ENCODE measurements around the gene TRIM33. TPM values are rescaled to one million over a fixed set of nuclear protein-coding genes. Genes with fewer than 3 reads are reported as not detected.

Gene TRIM33
- total and polyA plus RNA-seq, 2 of the 8 experiments (the other 6 are each of a cell fraction or from before 2014, with no cell fraction given) = 17.1 to 52.3 TPM

GRCh38 chr1:114468710-114469468 lies 42.1 kb downstream of the TRIM33 start:
- H2BK15ac ChIP-seq (ENCODE audit: low read length) = no peak overlapping the region
- ChIA-PET CTCF (ENCODE audit: partially characterized antibody) (interaction anchor here (1.2 to 1.4 kb wide), 2 partner anchors 9 to 34 kb away, joined by 3 to 4 read pairs; no protein-coding TSS in a partner anchor), POLR2A (ENCODE audit: partially characterized antibody) (interaction anchor here (0.7 to 1.4 kb wide), 2 partner anchors 41 to 43 kb away, joined by 3 to 4 read pairs; partner anchors contain the start of gene TRIM33)
- no peak overlapping the region for H2BK20ac ChIP-seq (ENCODE audit: low read length)
- H2AK5ac ChIP-seq (ENCODE audit: low read depth, low read length) = no peak overlapping the region
- no peak for TF ChIP-seq CTCF (IDR thresholded peaks at IDR 0.05; ENCODE audit: control extremely low read depth in 1 of 3, insufficient read depth in 1 of 3, low read depth in 1 of 3, low read length in 3 of 3)
- no peak overlapping the region for H2BK12ac ChIP-seq (ENCODE audit: low read depth, low read length)
- H2BK5ac ChIP-seq (ENCODE audit: low read depth, low read length) = no peak overlapping the region
- no peak overlapping the region for H3K27ac ChIP-seq (ENCODE audit: low read depth, low read length)
- no peak overlapping the region for H4K5ac ChIP-seq (ENCODE audit: insufficient read length, low read depth, low read length)
- H3K23me2 ChIP-seq (ENCODE audit: low read depth, low read length) = no peaks in the 10 kb centered on the region
- no peak overlapping the region for H3K14ac ChIP-seq (ENCODE audit: insufficient read length)
- 91% methylated on average over 6 of the region's 6 CpGs; no CpG with 5 or more reads in 1 of the 2 experiments for WGBS, 2 experiments (ENCODE audit: extremely low coverage in 1 of 2, insufficient coverage in 1 of 2, insufficient read length in 1 of 2, insufficient replicate concordance in 2 of 2, low coverage in 1 of 2, low lambda C conversion rate in 2 of 2, missing lambda C conversion rate in 1 of 2)
- no peak overlapping the region for H3K4me3 ChIP-seq (ENCODE audit: extremely low read depth in 1 of 4, insufficient read depth in 2 of 4, low read depth in 3 of 4, low read length in 4 of 4)
- H3K9ac ChIP-seq (replicated peaks in 1 of 4; ENCODE audit: extremely low read depth in 1 of 4, low read depth in 3 of 4, low read length in 3 of 4) = no peak overlapping the region
- no peak overlapping the region for H4K91ac ChIP-seq (replicated peaks; ENCODE audit: insufficient read length, low read length)
- no peak overlapping the region for H3K56ac ChIP-seq (replicated peaks; ENCODE audit: insufficient read length, low read depth, low read length)
- H3K27me3 ChIP-seq (replicated peaks in 1 of 4; ENCODE audit: control insufficient read depth in 3 of 4, extremely low read depth in 1 of 4, insufficient read depth in 3 of 4, low read length in 3 of 4) = no peaks in the 10 kb centered on the region
- DNase-seq (ENCODE audit: low read depth in 1 of 2, low spot score in 2 of 2) (no peak), FAIRE-seq (no peak)
- peaks cover 2 to 17% of the 10 kb centered on the region in 2 experiments for H4K20me1 ChIP-seq (replicated peaks in 1 of 2; ENCODE audit: control insufficient read depth in 1 of 2, insufficient read depth in 2 of 2, low read length in 2 of 2)
- no peak overlapping the region for H4K8ac ChIP-seq (ENCODE audit: extremely low read depth, insufficient read depth, low read length)
- H3K4me1 ChIP-seq (replicated peaks in 1 of 4; ENCODE audit: control insufficient read depth in 3 of 4, insufficient read depth in 4 of 4, low read length in 3 of 4) = peaks cover 0 to 12% (median 4%) of the 10 kb centered on the region in 4 experiments; a peak in 2 of 7 replicates
- no peaks in the 10 kb centered on the region for H3K36me3 ChIP-seq (ENCODE audit: control insufficient read depth in 2 of 4, insufficient read depth in 4 of 4, low read length in 3 of 4)
- H3K23ac ChIP-seq (ENCODE audit: insufficient read length) = no peak overlapping the region
- no peak overlapping the region for H3K4me2 ChIP-seq (ENCODE audit: insufficient read depth in 1 of 2, low read depth in 2 of 2, low read length in 2 of 2)
- H3K4ac ChIP-seq (replicated peaks; ENCODE audit: insufficient read length, low read depth, low read length) = no peak overlapping the region
- no peaks in the 10 kb centered on the region for H3K9me3 ChIP-seq (ENCODE audit: insufficient read depth in 2 of 2, low read depth in 1 of 2, low read length in 1 of 2)
- H2AFZ ChIP-seq (ENCODE audit: low read length) = no peak overlapping the region
- peaks cover 2 to 97% of the 10 kb centered on the region in 2 experiments; a peak in 3 of 4 replicates for H3K79me2 ChIP-seq (ENCODE audit: control insufficient read depth in 1 of 2, insufficient read depth in 2 of 2, low read length in 2 of 2)
- H2BK120ac ChIP-seq (replicated peaks; ENCODE audit: low read depth, low read length) = no peak overlapping the region
- no peak overlapping the region for H3K18ac ChIP-seq (ENCODE audit: extremely low read depth, low read length)
- H3K79me1 ChIP-seq (ENCODE audit: low read depth, low read length) = peaks cover 10% of the 10 kb centered on the region
